CD4-positive, alpha-beta T cell treated with Interferon gamma for 1 hour (primary cell): ENCODE results near the gene GLYR1.
A peak's percentile ranks its signal among the peaks of the same experiment; 100 is the strongest.

Source experiments
- DNase-seq: peaks from one replicate; pipeline ENCODE4 v3.0.0-alpha.2; 2020

The GLYR1 gene

GRCh38 chr16:4879049-4879448, 32.0 kb upstream of the GLYR1 start:
- no peak for DNase-seq

- DNase-seq, result no peak
Observed at GRCh38 chr16:4877380-4877685, 30.2 kb upstream of the GLYR1 start.

GRCh38 chr16:4876646-4877379, 29.7 kb upstream of the GLYR1 start:
- no peak for DNase-seq

DNA sequence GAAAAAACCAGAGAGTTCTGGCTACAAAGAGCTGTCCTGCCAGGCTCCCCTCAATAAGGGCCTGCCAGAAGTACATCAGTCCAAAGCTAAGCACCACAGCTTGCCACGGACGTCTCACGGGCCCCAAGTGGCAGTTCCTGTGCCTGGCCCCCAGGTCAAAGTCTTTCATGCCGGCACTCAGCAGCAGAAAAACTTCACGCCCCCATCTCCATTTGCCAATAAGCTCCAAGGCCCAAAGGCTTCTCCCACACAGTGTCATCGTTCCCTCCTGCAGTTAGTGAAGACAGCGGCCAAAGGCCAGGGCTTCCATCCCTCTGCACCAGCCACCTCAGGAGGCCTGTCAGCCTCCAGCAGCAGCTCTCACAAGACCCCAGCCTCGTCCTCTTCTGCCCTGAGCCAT, 27.6 kb upstream of the GLYR1 start:
- no peak for DNase-seq

- no peak for DNase-seq
Observed at GRCh38 chr16:4873091-4873490, 26.0 kb upstream of the GLYR1 start.

- no peak for DNase-seq
Observed at GRCh38 chr16:4871071-4871470, 24.0 kb upstream of the GLYR1 start.

- no peak for DNase-seq
Observed at GRCh38 chr16:4870138-4870671, 23.1 kb upstream of the GLYR1 start.

DNA sequence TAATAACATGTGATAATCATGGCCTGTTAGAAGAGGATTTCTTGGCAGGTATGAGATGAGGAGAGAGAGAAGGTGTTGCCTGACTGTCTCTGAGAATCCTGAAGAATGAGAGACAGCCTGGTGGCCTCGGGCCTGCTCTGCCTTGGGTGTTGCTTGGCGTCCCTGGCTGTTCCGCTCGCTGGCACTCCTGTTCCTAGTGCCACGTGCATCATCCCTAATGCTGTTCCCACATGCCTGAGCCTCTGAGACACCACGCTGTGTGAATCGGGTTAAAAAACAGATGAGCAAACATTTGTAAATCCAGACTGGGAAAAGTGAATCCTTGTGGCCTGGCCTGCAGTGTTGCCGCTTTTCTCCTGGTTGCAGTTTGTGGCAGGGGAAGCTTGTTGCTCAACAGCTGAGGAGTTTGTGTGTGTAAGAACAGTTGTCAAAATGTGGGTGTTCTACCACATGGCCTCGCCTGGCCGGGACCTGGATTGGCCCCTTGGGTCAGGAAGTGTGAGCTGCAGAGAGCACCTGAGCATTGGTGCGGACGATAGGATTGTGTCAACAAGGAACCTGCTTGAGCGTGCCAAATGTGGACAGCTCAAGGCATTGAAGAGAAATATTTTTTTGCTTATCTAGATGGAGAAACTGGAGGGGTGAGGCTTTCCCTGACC, 22.2 kb upstream of the GLYR1 start:
- no peak for DNase-seq

DNA sequence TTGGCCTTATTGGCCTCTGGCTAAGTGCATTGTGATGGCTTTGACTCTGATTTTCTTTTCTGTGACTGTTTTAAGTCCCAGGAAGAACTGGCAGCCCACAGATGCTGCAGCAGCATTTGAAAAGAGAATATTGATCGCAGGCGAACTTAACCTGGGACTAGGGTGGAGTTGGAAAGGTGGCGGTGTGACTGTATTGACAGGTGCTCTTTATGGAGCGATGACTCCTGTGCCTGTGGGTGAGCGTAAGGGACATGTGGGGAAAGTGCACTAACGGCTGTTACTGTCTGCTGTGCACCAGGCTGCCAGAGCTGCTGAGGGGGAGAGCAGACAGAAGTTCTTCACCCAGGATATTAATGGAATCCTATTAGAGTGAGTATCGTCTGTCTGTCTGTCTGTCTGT, 21.4 kb upstream of the GLYR1 start:
- no peak for DNase-seq

DNA sequence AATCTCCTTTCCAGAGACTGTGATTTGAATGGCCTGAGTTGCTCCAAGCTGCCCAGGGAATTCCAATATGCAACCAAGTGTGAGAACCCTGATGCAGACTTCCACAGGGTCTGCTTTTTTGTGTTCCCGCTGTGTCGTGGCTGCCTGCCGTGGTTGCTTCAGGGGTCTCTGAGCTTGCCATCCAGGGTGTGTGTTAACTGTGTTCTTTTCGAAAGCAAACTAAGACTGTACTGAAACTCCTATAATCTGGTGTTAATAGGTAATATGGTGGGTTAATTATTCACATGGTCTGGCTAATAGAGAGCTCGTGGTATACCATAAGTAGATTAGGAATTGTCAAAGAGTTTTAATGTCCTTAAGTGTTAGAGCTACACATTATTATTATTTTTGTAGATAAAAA, 20.9 kb upstream of the GLYR1 start:
- no peak for DNase-seq

GRCh38 chr16:4866586-4866985, 19.5 kb upstream of the GLYR1 start:
- DNase-seq, result no peak

- no peak for DNase-seq
Observed at GRCh38 chr16:4865231-4865860, 18.3 kb upstream of the GLYR1 start.

DNA sequence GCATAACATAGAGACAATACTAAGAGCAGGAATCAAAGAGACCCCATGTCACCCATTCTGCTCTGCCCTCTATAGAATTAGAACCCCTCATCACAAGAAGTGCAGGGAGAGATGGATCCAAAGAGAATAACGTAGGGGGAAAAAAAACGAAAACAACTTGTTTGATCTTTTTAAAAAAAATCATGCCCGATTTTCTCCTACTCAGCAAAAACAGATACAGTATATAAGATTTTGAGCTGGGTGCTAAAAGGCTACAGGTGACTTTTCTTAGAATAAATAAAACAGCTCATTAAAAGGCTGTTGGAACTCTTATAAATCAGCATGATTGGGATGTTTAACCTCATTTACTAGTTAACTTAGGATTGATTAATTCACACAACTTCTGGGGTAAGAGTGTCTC, 17.6 kb upstream of the GLYR1 start:
- no peak for DNase-seq

DNA sequence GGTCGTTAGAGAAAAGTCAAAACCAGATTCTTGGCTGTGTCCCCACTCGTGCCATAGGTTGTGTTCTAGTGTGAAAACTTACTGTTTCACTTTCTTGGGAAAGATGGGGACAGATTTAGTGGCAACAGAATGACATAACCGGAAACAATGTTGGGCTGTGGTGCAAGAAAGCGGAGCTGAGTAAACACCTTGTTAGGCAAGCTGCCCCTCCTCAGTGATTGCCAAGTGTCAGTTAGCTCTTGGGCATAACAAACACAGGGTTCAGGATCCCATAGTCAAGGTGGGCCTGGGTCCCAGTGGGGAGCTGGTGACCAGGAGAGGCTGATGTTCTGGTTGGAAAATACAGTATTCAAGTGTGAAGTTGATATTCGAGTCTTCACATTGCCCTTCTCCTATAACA, 15.6 kb upstream of the GLYR1 start:
- no peak for DNase-seq

GRCh38 chr16:4860727-4861342, 13.7 kb upstream of the GLYR1 start:
- no peak for DNase-seq

DNA sequence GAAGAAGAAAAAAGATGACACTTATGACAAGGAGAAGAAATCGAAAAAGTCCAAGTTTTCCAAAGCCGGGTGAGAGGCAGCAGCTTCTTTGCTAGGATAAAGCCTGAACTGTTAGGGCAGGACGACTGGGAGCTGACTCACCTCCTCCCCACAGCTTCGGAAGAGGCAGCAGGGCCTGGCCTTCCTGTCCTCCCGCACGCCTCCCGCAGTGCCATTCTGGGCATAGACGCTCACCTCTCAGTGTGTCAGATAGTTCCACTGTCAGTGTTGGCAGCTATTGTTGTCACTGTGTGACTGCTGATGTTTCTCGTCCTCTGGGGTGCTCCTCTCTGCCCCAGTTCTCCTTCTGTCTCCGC, 12.8 kb upstream of the GLYR1 start:
- no peak for DNase-seq

DNA sequence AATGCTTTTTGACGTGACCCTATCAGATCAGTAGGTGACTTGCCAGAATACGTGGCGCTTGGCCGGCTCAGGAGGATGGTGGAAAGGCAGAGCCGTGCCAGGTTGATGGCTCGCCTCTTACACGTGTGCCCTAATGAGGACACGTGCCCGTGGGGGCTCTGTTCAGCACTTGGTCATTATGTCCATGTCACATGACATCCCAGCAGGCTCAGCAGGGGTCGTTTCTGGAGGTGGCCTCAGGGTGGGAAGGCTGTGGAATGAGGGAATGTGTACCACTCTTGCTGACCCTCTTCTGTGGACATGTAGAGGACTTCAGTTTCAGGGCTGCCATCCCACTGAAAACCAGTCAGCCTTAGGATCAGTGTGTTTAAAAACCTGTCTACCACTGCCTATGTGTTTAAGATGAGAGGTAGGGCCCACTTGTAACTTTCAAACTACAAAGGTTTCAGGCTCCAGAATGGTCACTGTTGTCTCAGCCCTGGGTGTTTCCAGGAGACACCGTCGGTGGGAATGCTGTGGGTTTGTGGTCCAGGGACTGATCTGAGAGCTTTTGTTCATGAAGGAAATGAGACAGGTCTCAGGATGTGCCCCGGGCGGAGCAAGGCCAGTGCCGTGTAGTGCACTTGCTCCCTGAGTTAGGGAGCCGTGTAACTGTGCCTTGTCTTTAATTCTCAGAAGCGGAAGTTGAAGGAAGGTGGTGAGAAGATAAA, 12.3 kb upstream of the GLYR1 start:
- DNase-seq, result no peak

DNA sequence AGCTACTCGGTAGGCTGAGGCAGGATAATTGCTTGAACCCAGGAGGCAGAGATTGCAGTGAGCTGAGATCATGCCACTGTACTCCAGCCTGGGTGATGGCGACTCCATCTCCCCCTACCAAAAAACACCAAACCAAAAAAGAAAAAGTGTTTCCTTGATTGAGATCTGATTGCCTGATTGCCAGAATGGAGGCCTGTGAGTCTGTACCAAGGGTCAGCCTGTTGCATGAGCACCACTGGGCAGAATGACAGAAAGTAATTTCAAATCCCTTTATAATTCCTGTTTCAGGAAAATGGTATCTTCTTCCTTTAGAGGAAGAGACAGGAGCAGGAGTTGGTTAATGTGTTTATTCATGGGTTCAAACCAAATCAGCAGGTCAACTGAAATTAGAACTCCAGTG, 8.7 kb upstream of the GLYR1 start:
- DNase-seq, result no peak

DNA sequence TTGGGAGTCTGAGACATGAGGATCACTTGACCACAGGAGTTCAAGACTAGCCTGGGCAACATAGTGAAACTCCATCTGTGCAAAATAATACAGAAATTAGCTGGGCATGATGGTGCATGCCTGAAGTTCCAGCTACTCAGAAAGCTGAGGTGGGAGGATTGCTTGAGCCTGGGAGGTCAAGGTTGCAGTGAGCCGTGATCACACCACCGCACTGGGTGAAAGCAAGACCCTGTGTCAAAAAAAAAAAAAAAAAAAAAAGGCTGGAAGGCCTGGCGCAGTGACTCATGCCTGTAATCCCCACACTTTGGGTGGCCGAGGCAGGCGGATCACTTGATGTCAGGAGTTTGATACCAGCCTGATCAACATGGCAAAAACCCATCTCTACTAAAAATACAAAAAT, 8.3 kb upstream of the GLYR1 start:
- no peak for DNase-seq

- DNase-seq, result no peak
Observed at GRCh38 chr16:4852221-4852872, 5.3 kb upstream of the GLYR1 start.

DNA sequence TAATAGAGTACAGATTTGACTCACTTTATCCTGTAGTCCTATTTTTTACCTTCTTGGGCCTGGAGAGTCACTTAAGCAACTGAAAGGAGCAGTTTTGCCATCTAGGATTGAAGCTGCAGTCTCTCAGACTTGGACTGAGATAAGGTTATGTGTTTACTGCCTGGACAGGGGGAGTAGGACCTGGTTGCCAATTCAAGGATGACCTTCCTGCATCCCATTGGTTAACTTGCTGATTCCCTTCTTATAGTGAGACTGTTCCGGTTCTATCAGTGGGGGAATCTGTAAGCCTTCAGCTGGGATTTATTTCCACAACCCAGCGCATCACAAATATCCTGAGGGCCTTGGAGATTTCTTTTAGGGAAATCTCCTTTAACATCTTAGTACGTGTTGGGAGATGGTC, 3.1 kb upstream of the GLYR1 start:
- no peak for DNase-seq

DNA sequence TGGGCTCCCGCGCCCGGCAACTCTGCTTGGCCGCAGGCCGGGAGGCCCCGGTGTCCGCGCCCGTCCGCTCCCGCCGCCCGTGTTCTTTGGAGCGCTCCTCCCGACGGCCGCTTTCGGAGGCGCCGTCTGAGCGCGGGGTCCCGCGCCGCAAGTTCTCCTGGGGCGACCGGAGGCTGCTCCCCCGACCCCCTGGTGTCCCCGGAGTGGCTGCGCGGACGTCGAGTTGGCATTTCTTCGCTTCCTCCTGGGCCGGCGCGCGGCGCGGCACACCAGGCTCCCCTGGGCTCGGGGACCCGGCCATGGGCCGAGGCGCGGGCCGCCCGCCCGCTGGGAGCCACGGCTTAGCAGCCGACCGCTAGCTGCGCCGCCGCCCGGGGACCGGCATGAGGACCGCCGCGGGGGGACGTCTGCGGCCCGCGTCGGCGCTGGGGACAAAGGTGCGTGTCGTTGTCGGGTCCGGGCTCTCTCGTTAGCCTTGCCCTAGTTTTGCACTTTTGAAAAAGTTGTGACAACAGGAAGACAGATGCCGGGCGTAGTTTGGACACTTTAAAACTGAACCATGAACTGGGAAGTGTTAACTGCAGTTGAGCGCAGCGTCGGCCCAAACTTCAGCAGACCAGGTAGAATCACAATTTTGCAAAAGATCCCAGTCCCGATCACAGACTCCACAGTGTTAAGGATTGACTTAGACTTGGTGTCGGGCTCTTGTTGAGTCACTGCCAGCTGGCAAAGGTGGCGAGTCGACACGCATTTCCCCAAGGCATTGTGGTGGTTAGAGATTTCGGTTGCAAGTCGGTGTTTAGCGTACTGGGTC, 893 bp upstream of the GLYR1 start:
- DNase-seq, result peak; percentile 23
